ENCODE results near the gene S100A9. TPM values are rescaled to one million over a fixed set of nuclear protein-coding genes. Genes with fewer than 3 reads are reported as not detected.

S100A9 gene
- total RNA-seq, 2 experiments from 2014 or later: not detected

- no peaks in the 10 kb centered on the region for H3K4me1 Mint-ChIP-seq (ENCODE audit: low read depth)
- H3K27ac Mint-ChIP-seq: no peak overlapping the region
- H3K9me3 Mint-ChIP-seq (ENCODE audit: insufficient read depth): no peaks in the 10 kb centered on the region
- H3K4me3 Mint-ChIP-seq: no peak overlapping the region
- CTCF ChIA-PET: interaction anchor here (0.5 to 2.1 kb wide), 2 partner anchors 9 to 984 kb away, joined by 3 to 6 read pairs; no protein-coding TSS in a partner anchor
- no peak for DNase-seq
- H3K27me3 Mint-ChIP-seq (ENCODE audit: low read depth): peaks cover 7% of the 10 kb centered on the region
- POLR2A ChIA-PET: no interaction called here
- no peaks in the 10 kb centered on the region for H3K36me3 Mint-ChIP-seq (ENCODE audit: low read depth)
- ATAC-seq: no peak
Measured at GRCh38 chr1:153364156-153364555, 6.5 kb downstream of the S100A9 start.

DNA sequence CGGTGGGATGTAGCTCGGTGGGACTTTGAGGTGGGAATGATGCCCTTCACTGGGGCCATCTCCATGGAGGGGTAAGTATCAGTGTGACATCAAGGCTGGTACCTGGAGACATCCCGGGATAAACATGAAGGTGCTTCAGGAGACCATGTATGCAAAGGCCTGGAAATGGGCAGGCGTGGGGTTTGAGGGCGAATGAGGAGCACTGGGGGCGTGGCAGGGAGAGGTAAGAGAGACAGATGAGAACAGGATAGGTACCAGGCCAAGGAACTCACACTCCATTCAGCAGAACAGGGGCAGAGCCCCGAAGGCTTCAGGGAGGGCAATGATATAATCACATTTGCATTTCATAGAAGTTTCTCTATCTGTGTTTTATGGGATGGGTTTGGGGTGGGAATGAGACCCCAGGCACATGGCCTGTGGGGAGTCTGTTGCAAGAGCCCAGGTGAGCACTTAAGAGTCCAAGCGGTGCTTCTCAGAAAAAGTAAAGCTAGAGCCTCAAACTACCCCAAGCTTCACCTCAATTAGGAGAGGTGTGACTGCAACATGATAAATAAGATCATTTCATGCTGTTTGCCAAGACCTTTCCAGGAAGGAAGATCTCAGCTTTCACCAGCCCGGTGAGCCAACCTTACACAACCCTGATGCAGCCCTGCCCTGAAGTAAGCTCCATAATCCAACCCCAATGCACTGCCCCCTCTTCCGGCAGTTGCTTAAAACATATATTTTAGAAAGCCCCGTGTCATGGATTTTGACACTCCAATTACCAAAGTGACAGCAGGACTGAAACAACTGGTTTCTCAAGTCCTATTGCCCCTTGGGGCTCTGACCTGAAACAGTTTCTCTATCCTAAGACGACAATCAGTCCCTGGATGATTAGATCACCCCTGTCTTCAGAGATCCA is 7.4 kb downstream of the S100A9 start:
- DNase-seq (no peak), ATAC-seq (no peak)
- POLR2A ChIA-PET: no interaction called here
- Mint-ChIP-seq H3K27me3 (ENCODE audit: low read depth) (peaks cover 7% of the 10 kb centered on the region), H3K4me1 (ENCODE audit: low read depth) (no peaks in the 10 kb centered on the region), H3K4me3 (no peak overlapping the region), H3K36me3 (ENCODE audit: low read depth) (no peaks in the 10 kb centered on the region), H3K27ac (no peak overlapping the region), H3K9me3 (ENCODE audit: insufficient read depth) (no peaks in the 10 kb centered on the region)
- CTCF ChIA-PET: interaction anchor here (2.1 kb wide), 1 partner anchor 10 kb away, joined by 6 read pairs; no protein-coding TSS in a partner anchor

GRCh38 chr1:153365696-153366095 is 8.0 kb downstream of the S100A9 start:
- ChIA-PET CTCF (interaction anchor here (2.1 kb wide), 1 partner anchor 10 kb away, joined by 6 read pairs; no protein-coding TSS in a partner anchor), POLR2A (no interaction called here)
- H3K4me3 Mint-ChIP-seq: no peak overlapping the region
- DNase-seq: no peak
- no peaks in the 10 kb centered on the region for H3K36me3 Mint-ChIP-seq (ENCODE audit: low read depth)
- peaks cover 7% of the 10 kb centered on the region for H3K27me3 Mint-ChIP-seq (ENCODE audit: low read depth)
- no peak overlapping the region for H3K27ac Mint-ChIP-seq
- H3K9me3 Mint-ChIP-seq (ENCODE audit: insufficient read depth): no peaks in the 10 kb centered on the region
- no peaks in the 10 kb centered on the region for H3K4me1 Mint-ChIP-seq (ENCODE audit: low read depth)
- no peak for ATAC-seq

GRCh38 chr1:153366261-153366660 is 8.6 kb downstream of the S100A9 start:
- H3K27me3 Mint-ChIP-seq (ENCODE audit: low read depth): peaks cover 7% of the 10 kb centered on the region
- H3K27ac Mint-ChIP-seq: no peak overlapping the region
- ChIA-PET CTCF (no interaction called here), POLR2A (no interaction called here)
- H3K4me3 Mint-ChIP-seq: no peak overlapping the region
- no peak for DNase-seq
- no peaks in the 10 kb centered on the region for H3K4me1 Mint-ChIP-seq (ENCODE audit: low read depth)
- no peak for ATAC-seq
- H3K9me3 Mint-ChIP-seq (ENCODE audit: insufficient read depth): no peaks in the 10 kb centered on the region
- H3K36me3 Mint-ChIP-seq (ENCODE audit: low read depth): no peaks in the 10 kb centered on the region

DNA sequence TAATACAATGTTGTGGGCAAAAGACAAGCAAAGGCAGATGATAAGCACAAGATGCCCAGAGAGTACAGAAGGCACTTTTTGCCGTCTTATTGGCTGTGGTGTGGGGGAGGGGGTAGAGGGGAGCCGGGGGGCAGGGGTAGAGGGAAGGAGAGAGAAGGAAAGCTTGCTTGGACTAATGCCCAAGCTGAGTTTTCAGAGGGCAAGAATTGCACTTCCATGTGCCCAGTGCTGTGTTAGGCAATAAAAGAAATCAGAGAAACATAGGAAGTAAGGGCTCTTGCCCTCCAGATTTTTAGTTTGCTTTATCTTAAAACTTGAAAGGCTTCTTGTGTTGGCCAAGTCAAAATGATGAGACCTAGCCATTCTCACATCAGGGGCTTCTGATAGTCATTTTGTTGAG is 9.4 kb downstream of the S100A9 start:
- Mint-ChIP-seq H3K36me3 (ENCODE audit: low read depth) (no peaks in the 10 kb centered on the region), H3K4me3 (no peak overlapping the region), H3K4me1 (ENCODE audit: low read depth) (no peaks in the 10 kb centered on the region), H3K27me3 (ENCODE audit: low read depth) (peaks cover 7% of the 10 kb centered on the region), H3K9me3 (ENCODE audit: insufficient read depth) (no peaks in the 10 kb centered on the region), H3K27ac (no peak overlapping the region)
- no peak for ATAC-seq
- CTCF ChIA-PET: interaction anchor here (0.6 kb wide), 1 partner anchor 144 kb away, joined by 3 read pairs; no protein-coding TSS in a partner anchor
- POLR2A ChIA-PET: no interaction called here
- no peak for DNase-seq

DNA sequence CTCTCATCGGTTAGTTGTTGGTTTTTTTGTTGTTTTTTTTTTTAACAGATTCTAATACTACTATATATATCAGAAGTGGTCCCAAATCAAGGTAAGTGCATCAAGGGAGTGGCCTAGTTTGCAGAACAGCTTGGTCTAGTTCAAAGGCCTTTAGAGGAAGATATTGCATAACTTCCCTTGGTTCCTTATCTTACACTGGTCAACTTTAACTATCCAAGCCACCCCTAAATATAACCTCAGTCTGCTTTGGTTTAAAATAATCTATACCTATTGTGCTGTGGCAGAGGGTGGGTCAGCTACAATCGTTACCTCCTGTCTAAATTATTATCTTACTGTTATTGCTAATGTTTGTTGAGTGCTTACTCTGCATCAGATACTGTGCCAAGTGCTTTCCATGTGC is 10.8 kb downstream of the S100A9 start:
- ChIA-PET POLR2A (no interaction called here), CTCF (no interaction called here)
- Mint-ChIP-seq H3K36me3 (ENCODE audit: low read depth) (no peaks in the 10 kb centered on the region), H3K9me3 (ENCODE audit: insufficient read depth) (no peaks in the 10 kb centered on the region), H3K27me3 (ENCODE audit: low read depth) (peaks cover 2% of the 10 kb centered on the region), H3K27ac (no peak overlapping the region), H3K4me3 (no peak overlapping the region), H3K4me1 (ENCODE audit: low read depth) (no peaks in the 10 kb centered on the region)
- no peak for DNase-seq
- ATAC-seq: no peak

- Mint-ChIP-seq H3K27me3 (ENCODE audit: low read depth) (no peaks in the 10 kb centered on the region), H3K9me3 (ENCODE audit: insufficient read depth) (no peaks in the 10 kb centered on the region), H3K4me1 (ENCODE audit: low read depth) (no peaks in the 10 kb centered on the region), H3K36me3 (ENCODE audit: low read depth) (no peaks in the 10 kb centered on the region), H3K4me3 (no peak overlapping the region), H3K27ac (no peak overlapping the region)
- ChIA-PET POLR2A (no interaction called here), CTCF (interaction anchor here (0.8 kb wide), 1 partner anchor 125 kb away, joined by 3 read pairs; no protein-coding TSS in a partner anchor)
- DNase-seq (no peak), ATAC-seq (no peak)
Measured at GRCh38 chr1:153370146-153370545, 12.5 kb downstream of the S100A9 start.

- ATAC-seq (no peak), DNase-seq (no peak)
- Mint-ChIP-seq H3K4me1 (ENCODE audit: low read depth) (no peaks in the 10 kb centered on the region), H3K36me3 (ENCODE audit: low read depth) (no peaks in the 10 kb centered on the region), H3K4me3 (no peak overlapping the region), H3K9me3 (ENCODE audit: insufficient read depth) (no peaks in the 10 kb centered on the region), H3K27ac (no peak overlapping the region), H3K27me3 (ENCODE audit: low read depth) (no peaks in the 10 kb centered on the region)
- POLR2A ChIA-PET: no interaction called here
- CTCF ChIA-PET: no interaction called here
Measured at GRCh38 chr1:153371231-153371630, 13.6 kb downstream of the S100A9 start.

DNA sequence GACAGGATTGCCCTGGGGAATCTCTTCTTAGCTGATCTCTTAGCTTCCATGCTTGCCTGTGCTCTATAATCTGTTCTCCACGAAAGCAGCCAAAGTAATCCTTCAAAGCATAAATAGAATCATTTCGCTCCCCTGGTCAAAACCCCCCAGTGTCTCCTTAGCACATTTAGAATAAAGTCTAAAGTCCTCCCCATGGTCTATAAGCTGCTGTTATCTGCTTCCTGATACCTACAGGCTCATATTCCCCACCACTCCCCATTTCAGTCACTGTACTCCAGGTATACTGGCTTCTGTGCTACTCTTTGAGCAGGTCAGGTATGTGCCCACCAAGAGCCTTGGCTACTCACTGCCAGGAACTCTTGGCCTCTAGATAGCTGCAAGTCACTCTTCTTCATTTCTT is 14.9 kb downstream of the S100A9 start:
- Mint-ChIP-seq H3K4me3 (no peak overlapping the region), H3K4me1 (ENCODE audit: low read depth) (no peaks in the 10 kb centered on the region), H3K36me3 (ENCODE audit: low read depth) (no peaks in the 10 kb centered on the region), H3K27me3 (ENCODE audit: low read depth) (peaks cover 6% of the 10 kb centered on the region), H3K9me3 (ENCODE audit: insufficient read depth) (no peaks in the 10 kb centered on the region), H3K27ac (no peak overlapping the region)
- ATAC-seq: no peak
- ChIA-PET CTCF (no interaction called here), POLR2A (no interaction called here)
- DNase-seq: no peak

DNA sequence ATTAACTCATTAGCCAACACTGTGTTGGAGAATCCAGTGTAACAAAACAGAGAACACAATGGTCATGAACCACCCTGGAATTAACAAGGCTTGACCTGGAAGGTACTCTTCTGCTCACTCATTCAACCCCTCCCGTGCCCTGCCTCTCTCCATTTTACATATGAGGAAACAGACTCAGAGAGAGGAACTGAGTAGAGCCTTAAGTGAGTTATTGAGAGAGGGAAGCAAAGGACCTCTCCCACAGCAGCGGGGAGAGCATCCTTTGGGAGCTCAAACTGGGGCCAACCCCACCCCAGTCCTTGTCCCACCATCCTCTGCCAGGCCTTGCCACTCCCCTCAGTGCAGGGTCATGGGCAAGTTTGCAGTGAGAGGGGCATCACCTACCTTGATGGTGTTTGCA is 16.4 kb downstream of the S100A9 start:
- DNase-seq: no peak
- no peak overlapping the region for H3K27ac Mint-ChIP-seq
- H3K36me3 Mint-ChIP-seq (ENCODE audit: low read depth): no peaks in the 10 kb centered on the region
- H3K4me1 Mint-ChIP-seq (ENCODE audit: low read depth): no peaks in the 10 kb centered on the region
- no peak for ATAC-seq
- no peak overlapping the region for H3K4me3 Mint-ChIP-seq
- H3K27me3 Mint-ChIP-seq (ENCODE audit: low read depth): peaks cover 8% of the 10 kb centered on the region
- ChIA-PET POLR2A (no interaction called here), CTCF (no interaction called here)
- no peaks in the 10 kb centered on the region for H3K9me3 Mint-ChIP-seq (ENCODE audit: insufficient read depth)

- ATAC-seq: no peak
Measured at GRCh38 chr1:153375511-153375910, 17.9 kb downstream of the S100A9 start, which contains the start of gene S100A12. Gene S100A12 (minus strand): TSS chr1:153375621. CDS start chr1:153374592, 1,029 bp downstream.

DNA sequence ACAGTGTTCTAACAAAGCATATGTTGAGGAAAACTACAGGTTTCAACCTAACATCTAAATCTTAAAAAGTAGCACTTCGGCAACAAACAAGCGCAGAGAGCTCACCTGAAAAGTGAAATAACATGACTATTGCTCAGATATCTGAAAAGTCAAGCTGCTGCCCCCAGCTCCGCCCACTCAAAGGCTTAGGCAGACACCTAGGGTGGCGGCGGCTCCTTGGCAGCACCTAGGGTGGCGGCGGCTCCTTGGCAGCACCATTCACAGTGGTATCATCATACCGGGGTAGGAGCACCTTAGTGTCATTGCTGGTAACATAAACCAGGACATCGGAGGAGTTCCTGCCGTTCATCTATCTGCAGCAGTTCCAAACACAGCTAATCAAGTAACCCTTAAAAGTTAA is 21.9 kb downstream of the S100A9 start:
- Mint-ChIP-seq H3K4me3 (no peak overlapping the region), H3K36me3 (ENCODE audit: low read depth) (no peaks in the 10 kb centered on the region), H3K27me3 (ENCODE audit: low read depth) (peaks cover 22% of the 10 kb centered on the region), H3K9me3 (ENCODE audit: insufficient read depth) (peaks cover 7% of the 10 kb centered on the region), H3K4me1 (ENCODE audit: low read depth) (no peaks in the 10 kb centered on the region), H3K27ac (no peak overlapping the region)
- DNase-seq: no peak
- ChIA-PET POLR2A (no interaction called here), CTCF (no interaction called here)
- no peak for ATAC-seq

More at GRCh38 chr1:153375511-153375910, 17.9 kb downstream of the S100A9 start, which contains the start of gene S100A12:
- CTCF ChIA-PET: no interaction called here
- POLR2A ChIA-PET: interaction anchor here (0.6 kb wide), 1 partner anchor 19 kb away, joined by 3 read pairs; no protein-coding TSS in a partner anchor
- H3K27me3 Mint-ChIP-seq (ENCODE audit: low read depth): peaks cover 8% of the 10 kb centered on the region
- H3K4me3 Mint-ChIP-seq: no peak within 1 kb of the TSS
- no peaks in the 10 kb centered on the region for H3K4me1 Mint-ChIP-seq (ENCODE audit: low read depth)
- no peaks in the 10 kb centered on the region for H3K9me3 Mint-ChIP-seq (ENCODE audit: insufficient read depth)
- no peaks in the 10 kb centered on the region for H3K36me3 Mint-ChIP-seq (ENCODE audit: low read depth)
- no peak for DNase-seq
- no peak within 1 kb of the TSS for H3K27ac Mint-ChIP-seq

Measured in activated CD8-positive, alpha-beta T cell treated with anti-CD3 and anti-CD28 coated beads, Interleukin-2, amount 10 ng/mL, durations not matched to agents 7 days and 5 days (primary cell).